ENCODE data around the gene EHBP1L1.

Gene EHBP1L1

DNA sequence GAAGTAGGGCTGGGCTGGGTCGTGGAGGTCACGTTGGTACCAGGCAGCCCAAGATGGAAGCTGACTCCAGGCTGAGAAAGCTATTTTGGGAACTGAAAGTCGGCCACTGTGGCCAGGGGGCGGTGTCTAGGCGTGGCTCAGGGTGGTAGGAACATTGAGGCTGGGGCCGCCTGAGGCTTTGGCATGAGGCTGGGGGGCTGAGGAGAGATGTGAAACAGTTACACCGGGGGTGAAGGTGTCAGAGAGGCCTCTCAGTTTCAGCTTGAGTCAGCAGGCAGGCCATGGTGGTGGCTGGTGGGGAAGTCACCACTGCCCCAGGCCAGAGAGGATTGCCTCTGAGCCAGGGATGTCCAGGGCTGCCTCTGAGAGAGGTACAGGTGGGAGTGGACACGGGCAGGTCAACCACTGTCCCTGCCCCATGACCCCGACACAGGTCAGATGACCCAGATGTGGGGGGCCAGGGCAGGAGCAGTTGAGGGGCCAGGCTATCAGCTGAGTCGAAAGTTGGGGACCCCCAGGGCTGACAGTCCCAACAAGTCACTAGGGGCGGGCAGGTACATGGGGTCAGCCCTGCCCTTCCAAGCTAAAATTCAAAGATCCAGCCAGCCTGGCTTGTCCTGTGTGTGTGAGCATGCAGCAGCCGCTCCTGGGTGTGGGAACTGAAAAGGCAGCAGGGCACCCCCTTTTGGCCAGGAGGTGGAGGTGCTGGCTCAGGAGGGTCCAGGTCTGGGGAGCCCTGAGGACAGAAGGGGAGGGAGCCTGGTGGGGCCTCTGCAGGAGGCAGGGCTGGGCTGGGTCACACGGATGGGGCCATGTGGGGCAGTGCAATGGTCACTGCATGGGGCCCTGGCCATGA, 12.6 kb downstream of the EHBP1L1 start:
- peak; percentile 86 for ATAC-seq
- TF ChIP-seq ZFP3 (CRISPR knock-in tag; IDR thresholded peaks at IDR 0.05): no peak
- TF ChIP-seq RARB (CRISPR knock-in tag; IDR thresholded peaks at IDR 0.05): no peak
- TF ChIP-seq BACH2 (CRISPR knock-in tag; IDR thresholded peaks at IDR 0.05; ENCODE audit: borderline replicate concordance): no peak
- no peak for TF ChIP-seq GLIS3 (CRISPR knock-in tag; IDR thresholded peaks at IDR 0.05)

DNA sequence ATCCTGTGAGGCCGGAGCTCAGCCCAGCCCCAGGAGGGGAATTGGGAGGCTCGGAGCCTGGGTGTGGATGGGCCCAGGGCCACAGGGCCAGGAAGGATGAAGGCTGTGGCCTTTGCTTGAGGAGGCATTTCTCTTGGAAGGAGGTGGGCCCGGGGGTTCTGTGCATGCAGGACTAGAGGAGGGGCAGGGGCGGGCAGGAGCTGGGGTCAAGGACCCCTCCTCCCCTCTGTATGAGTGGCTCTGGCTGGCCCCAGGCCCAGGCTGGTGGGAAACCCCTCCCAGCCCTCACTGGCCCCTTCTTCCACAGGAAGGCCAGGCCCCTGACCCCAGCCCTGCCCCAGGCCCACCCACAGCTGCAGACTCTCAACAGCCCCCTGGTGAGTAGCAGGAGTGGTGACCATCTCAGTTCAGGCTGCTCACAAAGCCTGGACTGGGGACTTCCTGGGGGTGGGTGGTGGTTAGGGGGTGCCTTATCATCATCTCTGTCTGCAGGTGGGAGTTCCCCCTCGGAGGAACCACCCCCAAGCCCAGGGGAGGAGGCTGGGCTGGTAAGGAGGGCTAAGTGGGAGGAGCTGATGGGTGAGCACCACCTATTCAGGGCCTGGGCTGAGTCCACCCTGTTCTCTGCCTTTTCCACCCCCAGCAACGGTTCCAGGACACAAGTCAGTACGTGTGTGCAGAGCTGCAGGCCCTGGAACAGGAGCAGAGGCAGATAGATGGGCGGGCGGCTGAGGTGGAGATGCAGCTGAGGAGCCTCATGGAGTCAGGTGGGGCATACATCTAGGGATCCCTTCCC, 13.8 kb downstream of the EHBP1L1 start:
- no peak for ATAC-seq
- TF ChIP-seq PPARA (CRISPR knock-in tag; IDR thresholded peaks at IDR 0.05; ENCODE audit: borderline replicate concordance): no peak
- no peak for TF ChIP-seq TCF4 (CRISPR knock-in tag; IDR thresholded peaks at IDR 0.05; ENCODE audit: borderline replicate concordance)
- no peak for TF ChIP-seq ZFP3 (CRISPR knock-in tag; IDR thresholded peaks at IDR 0.05)
- TF ChIP-seq CSDC2 (CRISPR knock-in tag; IDR thresholded peaks at IDR 0.05): no peak
- TF ChIP-seq BACH2 (CRISPR knock-in tag; IDR thresholded peaks at IDR 0.05; ENCODE audit: borderline replicate concordance): no peak
- no peak for TF ChIP-seq ISL1 (CRISPR knock-in tag; IDR thresholded peaks at IDR 0.05)
- TF ChIP-seq TOX (CRISPR knock-in tag; IDR thresholded peaks at IDR 0.05; ENCODE audit: borderline replicate concordance): no peak
- TF ChIP-seq ARNTL (CRISPR knock-in tag; IDR thresholded peaks at IDR 0.05; ENCODE audit: borderline replicate concordance, low read depth): no peak
- TF ChIP-seq GLIS3 (CRISPR knock-in tag; IDR thresholded peaks at IDR 0.05): no peak
- TF ChIP-seq ZFP30 (CRISPR knock-in tag; IDR thresholded peaks at IDR 0.05): no peak
- TF ChIP-seq, protein P1, sequence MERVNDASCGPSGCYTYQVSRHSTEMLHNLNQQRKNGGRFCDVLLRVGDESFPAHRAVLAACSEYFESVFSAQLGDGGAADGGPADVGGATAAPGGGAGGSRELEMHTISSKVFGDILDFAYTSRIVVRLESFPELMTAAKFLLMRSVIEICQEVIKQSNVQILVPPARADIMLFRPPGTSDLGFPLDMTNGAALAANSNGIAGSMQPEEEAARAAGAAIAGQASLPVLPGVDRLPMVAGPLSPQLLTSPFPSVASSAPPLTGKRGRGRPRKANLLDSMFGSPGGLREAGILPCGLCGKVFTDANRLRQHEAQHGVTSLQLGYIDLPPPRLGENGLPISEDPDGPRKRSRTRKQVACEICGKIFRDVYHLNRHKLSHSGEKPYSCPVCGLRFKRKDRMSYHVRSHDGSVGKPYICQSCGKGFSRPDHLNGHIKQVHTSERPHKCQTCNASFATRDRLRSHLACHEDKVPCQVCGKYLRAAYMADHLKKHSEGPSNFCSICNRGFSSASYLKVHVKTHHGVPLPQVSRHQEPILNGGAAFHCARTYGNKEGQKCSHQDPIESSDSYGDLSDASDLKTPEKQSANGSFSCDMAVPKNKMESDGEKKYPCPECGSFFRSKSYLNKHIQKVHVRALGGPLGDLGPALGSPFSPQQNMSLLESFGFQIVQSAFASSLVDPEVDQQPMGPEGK (CRISPR knock-in tag; IDR thresholded peaks at IDR 0.05; ENCODE audit: borderline replicate concordance): no peak
- TF ChIP-seq RARB (CRISPR knock-in tag; IDR thresholded peaks at IDR 0.05): no peak
- TF ChIP-seq ZNF8 (CRISPR knock-in tag; IDR thresholded peaks at IDR 0.05): no peak
- no peak for TF ChIP-seq CSRNP3 (CRISPR knock-in tag; IDR thresholded peaks at IDR 0.05)
- no peak for TF ChIP-seq OSR1 (CRISPR knock-in tag; IDR thresholded peaks at IDR 0.05)
- TF ChIP-seq, protein P2, sequence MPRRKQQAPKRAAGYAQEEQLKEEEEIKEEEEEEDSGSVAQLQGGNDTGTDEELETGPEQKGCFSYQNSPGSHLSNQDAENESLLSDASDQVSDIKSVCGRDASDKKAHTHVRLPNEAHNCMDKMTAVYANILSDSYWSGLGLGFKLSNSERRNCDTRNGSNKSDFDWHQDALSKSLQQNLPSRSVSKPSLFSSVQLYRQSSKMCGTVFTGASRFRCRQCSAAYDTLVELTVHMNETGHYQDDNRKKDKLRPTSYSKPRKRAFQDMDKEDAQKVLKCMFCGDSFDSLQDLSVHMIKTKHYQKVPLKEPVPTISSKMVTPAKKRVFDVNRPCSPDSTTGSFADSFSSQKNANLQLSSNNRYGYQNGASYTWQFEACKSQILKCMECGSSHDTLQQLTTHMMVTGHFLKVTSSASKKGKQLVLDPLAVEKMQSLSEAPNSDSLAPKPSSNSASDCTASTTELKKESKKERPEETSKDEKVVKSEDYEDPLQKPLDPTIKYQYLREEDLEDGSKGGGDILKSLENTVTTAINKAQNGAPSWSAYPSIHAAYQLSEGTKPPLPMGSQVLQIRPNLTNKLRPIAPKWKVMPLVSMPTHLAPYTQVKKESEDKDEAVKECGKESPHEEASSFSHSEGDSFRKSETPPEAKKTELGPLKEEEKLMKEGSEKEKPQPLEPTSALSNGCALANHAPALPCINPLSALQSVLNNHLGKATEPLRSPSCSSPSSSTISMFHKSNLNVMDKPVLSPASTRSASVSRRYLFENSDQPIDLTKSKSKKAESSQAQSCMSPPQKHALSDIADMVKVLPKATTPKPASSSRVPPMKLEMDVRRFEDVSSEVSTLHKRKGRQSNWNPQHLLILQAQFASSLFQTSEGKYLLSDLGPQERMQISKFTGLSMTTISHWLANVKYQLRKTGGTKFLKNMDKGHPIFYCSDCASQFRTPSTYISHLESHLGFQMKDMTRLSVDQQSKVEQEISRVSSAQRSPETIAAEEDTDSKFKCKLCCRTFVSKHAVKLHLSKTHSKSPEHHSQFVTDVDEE (CRISPR knock-in tag; IDR thresholded peaks at IDR 0.05): no peak

- TF ChIP-seq, protein P1 (CRISPR knock-in tag; IDR thresholded peaks at IDR 0.05; ENCODE audit: borderline replicate concordance): no peak
- no peak for ATAC-seq
Measured at GRCh38 chr11:65590240-65590738, 14.4 kb downstream of the EHBP1L1 start.
